Amygdala (tissue), 56 donors: Measurements from ENCODE around the gene PARP1.

Source experiments
- DNase-seq, 56 donors: peaks; one replicate each; lab custom pipeline; 2025; lab: John Stamatoyannopoulos, UW

The PARP1 gene

GRCh38 chr1:226384040-226384439, 23.9 kb downstream of the PARP1 start:
- DNase-seq: no peak

- no peak for DNase-seq
These were observed 25.9 kb downstream of the PARP1 start for GRCh38 chr1:226382030-226382429.

GRCh38 chr1:226381226-226381998, 26.5 kb downstream of the PARP1 start:
- DNase-seq: no peak

- no peak for DNase-seq
These were observed 29.8 kb downstream of the PARP1 start for GRCh38 chr1:226378071-226378470.

GRCh38 chr1:226376300-226376699, 31.6 kb downstream of the PARP1 start:
- DNase-seq: no peak

- no peak for DNase-seq
These were observed 34.5 kb downstream of the PARP1 start for GRCh38 chr1:226373376-226373775.

GRCh38 chr1:226372885-226373284, 35.0 kb downstream of the PARP1 start:
- DNase-seq: peak in 1 of 56 donors; percentile 16

GRCh38 chr1:226371866-226372490, 35.9 kb downstream of the PARP1 start:
- no peak for DNase-seq

- no peak for DNase-seq
These were observed 36.7 kb downstream of the PARP1 start for GRCh38 chr1:226371027-226371694.

- DNase-seq: no peak
These were observed 37.6 kb downstream of the PARP1 start for GRCh38 chr1:226370144-226370923.

- DNase-seq: no peak
These were observed 38.8 kb downstream of the PARP1 start for GRCh38 chr1:226369110-226369509.

GRCh38 chr1:226366290-226366689, 41.6 kb downstream of the PARP1 start:
- no peak for DNase-seq

- DNase-seq: no peak
These were observed 42.1 kb downstream of the PARP1 start for GRCh38 chr1:226365831-226366231.

- DNase-seq: no peak
These were observed 42.9 kb downstream of the PARP1 start for GRCh38 chr1:226364901-226365565.

GRCh38 chr1:226364514-226364899, 43.4 kb downstream of the PARP1 start:
- DNase-seq: no peak

- no peak for DNase-seq
These were observed 43.9 kb downstream of the PARP1 start for GRCh38 chr1:226363801-226364513.

GRCh38 chr1:226362891-226363447, 44.9 kb downstream of the PARP1 start:
- no peak for DNase-seq

- DNase-seq: no peak
These were observed 45.5 kb downstream of the PARP1 start for GRCh38 chr1:226362361-226362760.

- no peak for DNase-seq
These were observed 47.7 kb downstream of the PARP1 start for GRCh38 chr1:226360106-226360746.
